ENCODE measurements around the gene ERBB4. TPM values are rescaled to one million over a fixed set of nuclear protein-coding genes. Genes with fewer than 3 reads are reported as not detected.

Gene ERBB4
- total RNA-seq, 1 donor from 2014 or later: 9.9 TPM

- no peak overlapping the region for H3K27ac Mint-ChIP-seq
- H3K27me3 Mint-ChIP-seq: no peaks in the 10 kb centered on the region
- no peak overlapping the region for H3K4me3 Mint-ChIP-seq
- TF ChIP-seq CTCF (conservative IDR thresholded peaks at IDR 0.05): no peak
- no peaks in the 10 kb centered on the region for H3K9me3 Mint-ChIP-seq
- no peak for DNase-seq (ENCODE audit: extremely low spot score, unreplicated experiment)
- H3K4me1 Mint-ChIP-seq (ENCODE audit: unreplicated experiment): peaks cover 4% of the 10 kb centered on the region
- H3K36me3 Mint-ChIP-seq: no peaks in the 10 kb centered on the region
These were observed 255.8 kb downstream of the ERBB4 start for GRCh38 chr2:212282671-212283261.

GRCh38 chr2:212276813-212277212 lies 261.8 kb downstream of the ERBB4 start:
- Mint-ChIP-seq H3K9me3 (no peaks in the 10 kb centered on the region), H3K4me3 (no peak overlapping the region), H3K27me3 (no peaks in the 10 kb centered on the region), H3K27ac (no peak overlapping the region), H3K4me1 (ENCODE audit: unreplicated experiment) (peaks cover 3% of the 10 kb centered on the region), H3K36me3 (no peaks in the 10 kb centered on the region)
- DNase-seq (ENCODE audit: extremely low spot score, unreplicated experiment): no peak
- TF ChIP-seq CTCF (conservative IDR thresholded peaks at IDR 0.05): no peak

- no peak for DNase-seq (ENCODE audit: extremely low spot score, unreplicated experiment)
- TF ChIP-seq CTCF (conservative IDR thresholded peaks at IDR 0.05): no peak
- H3K9me3 Mint-ChIP-seq: no peaks in the 10 kb centered on the region
- no peaks in the 10 kb centered on the region for H3K27me3 Mint-ChIP-seq
- no peaks in the 10 kb centered on the region for H3K36me3 Mint-ChIP-seq
- H3K4me3 Mint-ChIP-seq: no peak overlapping the region
- peaks cover 3% of the 10 kb centered on the region for H3K4me1 Mint-ChIP-seq (ENCODE audit: unreplicated experiment)
- H3K27ac Mint-ChIP-seq: no peak overlapping the region
These were observed 264.4 kb downstream of the ERBB4 start for GRCh38 chr2:212274215-212274614.

- no peaks in the 10 kb centered on the region for H3K27me3 Mint-ChIP-seq
- H3K36me3 Mint-ChIP-seq: no peaks in the 10 kb centered on the region
- DNase-seq (ENCODE audit: extremely low spot score, unreplicated experiment): no peak
- no peaks in the 10 kb centered on the region for H3K9me3 Mint-ChIP-seq
- no peak overlapping the region for H3K27ac Mint-ChIP-seq
- H3K4me3 Mint-ChIP-seq: no peak overlapping the region
- TF ChIP-seq CTCF (conservative IDR thresholded peaks at IDR 0.05): no peak
- H3K4me1 Mint-ChIP-seq (ENCODE audit: unreplicated experiment): no peaks in the 10 kb centered on the region
These were observed 267.0 kb downstream of the ERBB4 start for GRCh38 chr2:212271583-212271982.

GRCh38 chr2:212269005-212269404 lies 269.6 kb downstream of the ERBB4 start:
- no peak overlapping the region for H3K4me3 Mint-ChIP-seq
- DNase-seq (ENCODE audit: extremely low spot score, unreplicated experiment): no peak
- no peaks in the 10 kb centered on the region for H3K9me3 Mint-ChIP-seq
- H3K27ac Mint-ChIP-seq: no peak overlapping the region
- no peaks in the 10 kb centered on the region for H3K36me3 Mint-ChIP-seq
- no peak for TF ChIP-seq CTCF (conservative IDR thresholded peaks at IDR 0.05)
- no peaks in the 10 kb centered on the region for H3K4me1 Mint-ChIP-seq (ENCODE audit: unreplicated experiment)
- H3K27me3 Mint-ChIP-seq: no peaks in the 10 kb centered on the region

GRCh38 chr2:212266297-212266696 lies 272.3 kb downstream of the ERBB4 start:
- Mint-ChIP-seq H3K4me3 (no peak overlapping the region), H3K36me3 (no peaks in the 10 kb centered on the region), H3K4me1 (ENCODE audit: unreplicated experiment) (no peaks in the 10 kb centered on the region), H3K27ac (no peak overlapping the region), H3K9me3 (no peaks in the 10 kb centered on the region), H3K27me3 (no peaks in the 10 kb centered on the region)
- no peak for DNase-seq (ENCODE audit: extremely low spot score, unreplicated experiment)
- no peak for TF ChIP-seq CTCF (conservative IDR thresholded peaks at IDR 0.05)

Measured in type B pancreatic cell (in vitro differentiated cells).